GM12801 (cell line): Measurements from ENCODE around the gene SCGB1D1.

ENCODE experiments used
- CTCF ChIP-seq: IDR thresholded peaks from one replicate; pipeline ENCODE4 v1.5.1; 2011; ENCODE audit warnings: control low read depth; ENCODE audit not compliant: insufficient read length; ENCODE audit errors: extremely low read depth

The SCGB1D1 gene

GRCh38 chr11:62145261-62145871 lies 44.6 kb upstream of the SCGB1D1 start:
- no peak for TF ChIP-seq CTCF

GRCh38 chr11:62146476-62147200 lies 43.4 kb upstream of the SCGB1D1 start:
- TF ChIP-seq CTCF = no peak

GRCh38 chr11:62147545-62147944 lies 42.5 kb upstream of the SCGB1D1 start:
- no peak for TF ChIP-seq CTCF

- TF ChIP-seq CTCF = no peak
These were observed 41.6 kb upstream of the SCGB1D1 start for GRCh38 chr11:62148271-62148980.

- no peak for TF ChIP-seq CTCF
These were observed 39.8 kb upstream of the SCGB1D1 start for GRCh38 chr11:62149986-62150886.

GRCh38 chr11:62150887-62151736 lies 38.9 kb upstream of the SCGB1D1 start:
- no peak for TF ChIP-seq CTCF
